Measurements from ENCODE around the gene TOP1. TPM values are rescaled to one million over a fixed set of nuclear protein-coding genes. Genes with fewer than 3 reads are reported as not detected.

Gene TOP1
- total RNA-seq, 1 experiment from 2014 or later: 29.1 TPM

DNA sequence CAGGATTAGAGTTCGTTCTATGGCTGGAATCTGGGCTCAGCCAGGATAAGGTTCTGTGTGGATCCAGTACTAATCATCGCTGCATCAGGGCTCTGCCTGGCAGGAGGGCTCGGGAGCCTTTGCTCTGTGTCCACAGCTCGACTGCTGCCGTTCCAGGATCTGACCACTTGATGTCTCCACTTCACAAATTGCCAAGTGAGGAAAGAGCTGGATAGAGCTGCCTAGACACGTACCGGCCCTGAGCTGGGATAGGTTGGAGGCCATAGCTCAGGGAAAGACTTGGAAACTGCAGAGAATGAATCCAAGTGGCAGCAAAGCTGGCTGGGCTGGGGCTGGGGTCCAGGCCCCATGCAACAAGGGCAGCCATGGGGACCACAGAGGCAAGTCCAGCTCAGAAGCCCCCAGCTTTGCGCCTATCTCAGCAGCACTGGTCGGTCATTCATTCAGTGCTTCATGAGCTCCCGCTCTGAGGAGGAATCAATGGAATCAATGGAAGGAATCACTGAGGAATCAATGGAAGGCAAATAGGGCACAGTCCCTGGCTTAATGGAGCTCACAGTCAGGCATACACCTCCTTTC, 38.0 kb upstream of the TOP1 start:
- POLR2A ChIA-PET (ENCODE audit: unreplicated experiment): interaction anchor here (0.6 to 0.7 kb wide), 5 partner anchors 15 to 161 kb away, joined by 3 to 6 read pairs (median 3); no protein-coding TSS in a partner anchor
- peak; percentile 92 for DNase-seq
- H3K27ac ChIP-seq (ENCODE audit: low read length): no peak overlapping the region

DNA sequence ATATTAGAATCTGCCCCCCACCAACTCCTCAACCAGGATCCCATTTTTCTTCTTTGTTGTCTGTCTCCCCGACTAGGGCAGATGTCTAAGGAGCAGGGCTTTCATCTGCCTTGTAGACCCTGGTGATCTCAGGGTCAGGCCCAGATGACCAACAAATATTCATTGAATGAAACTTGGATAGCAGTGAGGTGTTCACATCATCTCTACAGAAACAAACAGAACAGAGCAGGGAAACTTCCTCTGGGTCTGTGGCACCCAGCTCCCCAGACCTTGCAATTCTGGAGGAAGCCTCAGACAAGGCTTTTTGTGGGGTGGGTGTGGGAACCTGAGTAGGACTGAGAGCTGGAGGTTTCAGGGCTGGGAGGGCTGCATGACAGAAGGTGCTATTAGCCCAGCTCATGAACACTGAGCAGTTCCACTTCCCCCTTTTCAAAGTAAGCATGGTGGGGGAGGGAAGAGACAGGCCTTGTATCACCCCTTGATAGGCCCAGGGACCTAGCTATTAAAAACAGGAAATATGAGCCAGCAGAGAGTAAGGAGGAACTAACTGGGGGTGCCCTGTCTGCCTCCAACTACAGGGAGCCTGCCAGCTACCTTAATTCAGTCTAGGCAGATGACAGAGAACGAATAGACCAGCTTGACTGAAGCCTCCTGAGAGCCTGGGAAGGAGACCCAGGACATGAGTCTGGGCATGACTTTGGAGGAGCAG, 37.3 kb upstream of the TOP1 start:
- H3K4me3 ChIP-seq (ENCODE audit: low read length): no peak overlapping the region
- no peaks in the 10 kb centered on the region for H3K9me3 ChIP-seq (ENCODE audit: low read length)
- no peak overlapping the region for H3K27ac ChIP-seq (ENCODE audit: low read length)
- no peaks in the 10 kb centered on the region for H3K79me2 ChIP-seq (ENCODE audit: low read length)
- H3K4me1 ChIP-seq (ENCODE audit: insufficient read depth, low read length): peaks cover 13% of the 10 kb centered on the region
- DNase-seq: no peak
- no peaks in the 10 kb centered on the region for H3K36me3 ChIP-seq (ENCODE audit: low read depth, low read length)
- no peaks in the 10 kb centered on the region for H4K20me1 ChIP-seq (ENCODE audit: low read length)
- no peaks in the 10 kb centered on the region for H3K27me3 ChIP-seq (ENCODE audit: low read length)
- H3F3A ChIP-seq (ENCODE audit: low read length, unreplicated experiment): no peaks in the 10 kb centered on the region
- ChIA-PET POLR2A (ENCODE audit: unreplicated experiment) (interaction anchor here (0.6 to 0.7 kb wide), 3 partner anchors 14 to 40 kb away, joined by 3 to 6 read pairs (median 3); no protein-coding TSS in a partner anchor), CTCF (interaction anchor here (0.6 to 2.7 kb wide), 19 partner anchors 11 to 191 kb away, joined by 3 to 39 read pairs (median 5); no protein-coding TSS in a partner anchor)
- peak; percentile 4; the same call in 1 of the 2 replicates for ATAC-seq
- BruUV-seq (replicated peaks): no TSS peak
- H3K4me2 ChIP-seq (ENCODE audit: low read length): no peak overlapping the region
- TF ChIP-seq EZH2phosphoT487 (IDR thresholded peaks at IDR 0.05; ENCODE audit: borderline replicate concordance, low read length) (no peak), EZH2 (IDR thresholded peaks at IDR 0.05; ENCODE audit: low read length, unreplicated experiment) (no peak)
- TF ChIP-seq, protein P1, sequence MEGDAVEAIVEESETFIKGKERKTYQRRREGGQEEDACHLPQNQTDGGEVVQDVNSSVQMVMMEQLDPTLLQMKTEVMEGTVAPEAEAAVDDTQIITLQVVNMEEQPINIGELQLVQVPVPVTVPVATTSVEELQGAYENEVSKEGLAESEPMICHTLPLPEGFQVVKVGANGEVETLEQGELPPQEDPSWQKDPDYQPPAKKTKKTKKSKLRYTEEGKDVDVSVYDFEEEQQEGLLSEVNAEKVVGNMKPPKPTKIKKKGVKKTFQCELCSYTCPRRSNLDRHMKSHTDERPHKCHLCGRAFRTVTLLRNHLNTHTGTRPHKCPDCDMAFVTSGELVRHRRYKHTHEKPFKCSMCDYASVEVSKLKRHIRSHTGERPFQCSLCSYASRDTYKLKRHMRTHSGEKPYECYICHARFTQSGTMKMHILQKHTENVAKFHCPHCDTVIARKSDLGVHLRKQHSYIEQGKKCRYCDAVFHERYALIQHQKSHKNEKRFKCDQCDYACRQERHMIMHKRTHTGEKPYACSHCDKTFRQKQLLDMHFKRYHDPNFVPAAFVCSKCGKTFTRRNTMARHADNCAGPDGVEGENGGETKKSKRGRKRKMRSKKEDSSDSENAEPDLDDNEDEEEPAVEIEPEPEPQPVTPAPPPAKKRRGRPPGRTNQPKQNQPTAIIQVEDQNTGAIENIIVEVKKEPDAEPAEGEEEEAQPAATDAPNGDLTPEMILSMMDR (conservative IDR thresholded peaks at IDR 0.05; ENCODE audit: low read depth, low read length): no peak
- intact Hi-C loops (cut with micrococcal nuclease): no loop called here
- H2AFZ ChIP-seq (ENCODE audit: low read length): peak overlapping the region; percentile 52; the same call in 1 of the 2 replicates
- no peaks in the 10 kb centered on the region for H3K9me2 ChIP-seq (replicated peaks; ENCODE audit: low read length)
- no peak overlapping the region for H3K9ac ChIP-seq (ENCODE audit: low read length)

More for the DNA sequence above, 38.0 kb upstream of the TOP1 start:
- H3K4me2 ChIP-seq (ENCODE audit: low read length): peak overlapping the region; percentile 31
- CTCF ChIA-PET: interaction anchor here (0.6 to 2.7 kb wide), 18 partner anchors 12 to 192 kb away, joined by 3 to 39 read pairs (median 5); no protein-coding TSS in a partner anchor
- H3F3A ChIP-seq (ENCODE audit: low read length, unreplicated experiment): no peaks in the 10 kb centered on the region
- no peak overlapping the region for H3K4me3 ChIP-seq (ENCODE audit: low read length)
- H3K36me3 ChIP-seq (ENCODE audit: low read depth, low read length): no peaks in the 10 kb centered on the region
- intact Hi-C loops (cut with micrococcal nuclease): loop anchor here (1.0 kb wide), 3 partner anchors 40 to 105 kb away; no protein-coding TSS in a partner anchor
- H3K9me2 ChIP-seq (replicated peaks; ENCODE audit: low read length): no peaks in the 10 kb centered on the region
- ATAC-seq: peak; percentile 99
- BruUV-seq (replicated peaks): no TSS peak
- no peaks in the 10 kb centered on the region for H3K27me3 ChIP-seq (ENCODE audit: low read length)
- TF ChIP-seq, protein P1 (conservative IDR thresholded peaks at IDR 0.05; ENCODE audit: low read depth, low read length): peak; percentile 91
- TF ChIP-seq EZH2 (IDR thresholded peaks at IDR 0.05; ENCODE audit: low read length, unreplicated experiment): no peak
- no peak for TF ChIP-seq EZH2phosphoT487 (IDR thresholded peaks at IDR 0.05; ENCODE audit: borderline replicate concordance, low read length)
- no peaks in the 10 kb centered on the region for H4K20me1 ChIP-seq (ENCODE audit: low read length)
- no peaks in the 10 kb centered on the region for H3K9me3 ChIP-seq (ENCODE audit: low read length)
- H3K4me1 ChIP-seq (ENCODE audit: insufficient read depth, low read length): peaks cover 13% of the 10 kb centered on the region
- peak overlapping the region; percentile 52 for H2AFZ ChIP-seq (ENCODE audit: low read length)
- H3K79me2 ChIP-seq (ENCODE audit: low read length): no peaks in the 10 kb centered on the region
- no peak overlapping the region for H3K9ac ChIP-seq (ENCODE audit: low read length)

Measured in PC-3 (cell line).